Neural progenitor cell (in vitro differentiated cells): ENCODE measurements around the gene PLEKHA1.

Experiments used
- CTCF ChIP-seq: fragments of 200-600 bp; sonication (generic); IDR thresholded peaks from 2 replicates; pipeline ENCODE4 v1.5.1; 2017; ENCODE audit warnings: antibody characterized with exemption, mild to moderate bottlenecking
- EZH2 ChIP-seq: fragments of 200-600 bp; sonication (generic); IDR thresholded peaks from 2 replicates; pipeline ENCODE4 v1.6.1; 2017; ENCODE audit warnings: antibody characterized with exemption, mild to moderate bottlenecking, moderate library complexity
- EZH2phosphoT487 ChIP-seq: fragments of 200-600 bp; sonication (generic); IDR thresholded peaks from 2 replicates; pipeline ENCODE4 v1.6.1; 2017; ENCODE audit warnings: antibody characterized with exemption

- TF ChIP-seq CTCF (no peak), EZH2phosphoT487 (no peak), EZH2 (no peak)
Measured at GRCh38 chr10:122413327-122413726, 38.8 kb downstream of the PLEKHA1 start.
